Sigmoid colon (tissue), 7 donors: ENCODE data around the gene CADM3. TPM values are rescaled to one million over a fixed set of nuclear protein-coding genes. Genes with fewer than 3 reads are reported as not detected.

Experiments
- DNase-seq: peaks from one replicate; pipeline ENCODE4 v3.0.0-alpha.2; 2019
- H3K27ac ChIP-seq, 4 donors: fragments of 200-600 bp; sonication (generic); one replicate each; pipeline ENCODE4 v1.5.1; 2016 to 2019; ENCODE audit warnings: mild to moderate bottlenecking in 1 of 4
- H3K27me3 ChIP-seq, 3 donors: fragments of 200-600 bp; sonication (generic); one replicate each; pipeline ENCODE4 v1.5.1; 2019; ENCODE audit warnings: mild to moderate bottlenecking in 1 of 3
- H3K36me3 ChIP-seq, 4 donors: fragments of 200-600 bp; sonication (generic); one replicate each; pipeline ENCODE4 v1.5.1; 2016 to 2019
- H3K4me1 ChIP-seq, 4 donors: fragments of 200-600 bp; sonication (generic); one replicate each; pipeline ENCODE4 v1.5.1; 2017 to 2019
- H3K4me3 ChIP-seq, 4 donors: fragments of 200-600 bp; sonication (generic); one replicate each; pipeline ENCODE4 v1.5.1; 2017 to 2019; ENCODE audit warnings: mild to moderate bottlenecking in 2 of 4, moderate library complexity in 1 of 4
- H3K9me3 ChIP-seq, 4 donors: fragments of 200-600 bp in 3 of 4; sonication (generic) in 3 of 4; one replicate each; pipeline versions ENCODE4 v1.5.1 to v1.6.1; 2013 to 2019
- CTCF ChIP-seq, 4 experiments: fragments of 450-650 bp in 3 of 4; fragments of 200-600 bp in 1 of 4; IDR thresholded peaks; one replicate each; pipeline ENCODE4 v1.5.1; 2016 to 2019; ENCODE audit warnings: antibody characterized with exemption in 4 of 4, mild to moderate bottlenecking in 3 of 4, moderate library complexity in 2 of 4
- EP300 ChIP-seq, 4 donors: sonication (generic); formaldehyde crosslinking; IDR thresholded peaks; one replicate each; pipeline ENCODE4 v1.6.1; 2017; ENCODE audit warnings: antibody characterized with exemption in 4 of 4
- POLR2A ChIP-seq, 2 donors: fragments of 450-650 bp; IDR thresholded peaks; one replicate each; pipeline ENCODE4 v1.6.1; 2016; ENCODE audit warnings: antibody characterized with exemption in 2 of 2, mild to moderate bottlenecking in 2 of 2, moderate library complexity in 2 of 2
- POLR2AphosphoS5 ChIP-seq, 4 donors: sonication (generic); formaldehyde crosslinking; IDR thresholded peaks; one replicate each; pipeline ENCODE4 v1.6.1; 2017; ENCODE audit warnings: antibody characterized with exemption in 4 of 4
- WGBS, 2 donors: extraction: QIAGEN DNeasy Blood & Tissue Kit; methylation state at CpG; one replicate each; pipeline ENCODE4 v1.1.7; 2013; 5-methylcytosine and 5-hydroxymethylcytosine counted together
- intact Hi-C: fragments of 100-400 bp; cut with DNase I; formaldehyde crosslinking; loops from one replicate; pipeline ENCODE4 v1.15.1; 2023
- polyA plus RNA-seq, 3 donors: library from polyadenylated mRNA; stranded (reverse); fragments of 200-250 nt; gene quantifications; one replicate each; pipeline ENCODE4 v1.2.3, GENCODE V29; 2013
- total RNA-seq, 4 donors: library from RNA; depleted of rRNA; stranded (reverse); fragments of >200 nt; gene quantifications; one replicate each; pipeline ENCODE4 v1.1.0, GENCODE V29; 2016
- donor health status: healthy with polysubstance abuse.
- donor health status: Bipolar disorder and iron deficiency.
- donor health status: healthy.

The CADM3 gene
- total and polyA plus RNA-seq, 7 donors = 0.46 to 21.0 (median 10.5) TPM

- Histone ChIP-seq H3K27ac (no peak overlapping the region), H3K27me3 (peaks cover 0 to 26% (median 16%) of the 10 kb centered on the region in 3 donors), H3K4me1 (no peaks in the 10 kb centered on the region), H3K9me3 (no peaks in the 10 kb centered on the region), H3K4me3 (no peak overlapping the region), H3K36me3 (no peaks in the 10 kb centered on the region)
- intact Hi-C loops = no loop called here
- TF ChIP-seq EP300 (IDR thresholded peaks at IDR 0.05) (no peak), CTCF (IDR thresholded peaks at IDR 0.05) (no peak), POLR2A (IDR thresholded peaks at IDR 0.05) (no peak), POLR2AphosphoS5 (IDR thresholded peaks at IDR 0.05) (no peak)
- WGBS, 2 donors = 36 to 51% methylated on average over 18 of the region's 18 CpGs
- DNase-seq = no peak
These were observed 29.6 kb upstream of the CADM3 start for GRCh38 chr1:159141584-159142390.

- no peaks in the 10 kb centered on the region for H3K4me1 ChIP-seq
- H3K4me3 ChIP-seq = no peak overlapping the region
- no peaks in the 10 kb centered on the region for H3K36me3 ChIP-seq
- TF ChIP-seq POLR2AphosphoS5 (IDR thresholded peaks at IDR 0.05) = no peak
- TF ChIP-seq POLR2A (IDR thresholded peaks at IDR 0.05) = no peak
- no peak for TF ChIP-seq EP300 (IDR thresholded peaks at IDR 0.05)
- TF ChIP-seq CTCF (IDR thresholded peaks at IDR 0.05) = no peak
- DNase-seq = no peak
- H3K27me3 ChIP-seq = peaks cover 0 to 26% (median 16%) of the 10 kb centered on the region in 3 donors
- H3K27ac ChIP-seq = no peak overlapping the region
- H3K9me3 ChIP-seq = no peaks in the 10 kb centered on the region
- intact Hi-C loops = no loop called here
- 38 to 44% methylated on average over 2 of the region's 2 CpGs for WGBS, 2 donors
These were observed 29.1 kb upstream of the CADM3 start for GRCh38 chr1:159142391-159142663.

- H3K4me1 ChIP-seq = no peaks in the 10 kb centered on the region
- no peaks in the 10 kb centered on the region for H3K36me3 ChIP-seq
- no peaks in the 10 kb centered on the region for H3K9me3 ChIP-seq
- H3K27me3 ChIP-seq = peaks cover 0 to 25% (median 11%) of the 10 kb centered on the region in 3 donors
- intact Hi-C loops = no loop called here
- H3K4me3 ChIP-seq = no peak overlapping the region
- no peak for DNase-seq
- no peak for TF ChIP-seq EP300 (IDR thresholded peaks at IDR 0.05)
- TF ChIP-seq CTCF (IDR thresholded peaks at IDR 0.05) = no peak
- no peak for TF ChIP-seq POLR2A (IDR thresholded peaks at IDR 0.05)
- TF ChIP-seq POLR2AphosphoS5 (IDR thresholded peaks at IDR 0.05) = no peak
- no peak overlapping the region for H3K27ac ChIP-seq
- WGBS, 2 donors = 49 to 57% methylated on average over 5 of the region's 5 CpGs
These were observed 28.5 kb upstream of the CADM3 start for GRCh38 chr1:159142726-159143510.

- Histone ChIP-seq H3K4me3 (no peak overlapping the region), H3K27me3 (peaks cover 0 to 16% (median 7%) of the 10 kb centered on the region in 3 donors), H3K36me3 (no peaks in the 10 kb centered on the region), H3K9me3 (no peaks in the 10 kb centered on the region), H3K27ac (no peak overlapping the region), H3K4me1 (no peaks in the 10 kb centered on the region)
- no peak for DNase-seq
- intact Hi-C loops = no loop called here
- 91 to 93% methylated on average over 3 of the region's 3 CpGs for WGBS, 2 donors
- TF ChIP-seq POLR2AphosphoS5 (IDR thresholded peaks at IDR 0.05) = no peak
- TF ChIP-seq POLR2A (IDR thresholded peaks at IDR 0.05) = no peak
- no peak for TF ChIP-seq EP300 (IDR thresholded peaks at IDR 0.05)
- no peak for TF ChIP-seq CTCF (IDR thresholded peaks at IDR 0.05)
These were observed 26.8 kb upstream of the CADM3 start for GRCh38 chr1:159144571-159144970.
